ENCODE data around the gene KCNH2.

Gene KCNH2

GRCh38 chr7:151006590-151007300, 28.6 kb upstream of the KCNH2 start:
- TF ChIP-seq CTCF (conservative IDR thresholded peaks at IDR 0.05; ENCODE audit: low read depth, low read length) = no peak
- DNase-seq (ENCODE audit: low read depth) = no peak
- no peak overlapping the region for H3K4me3 ChIP-seq (ENCODE audit: low read length)

GRCh38 chr7:151005566-151005965, 27.4 kb upstream of the KCNH2 start:
- TF ChIP-seq CTCF (conservative IDR thresholded peaks at IDR 0.05; ENCODE audit: low read depth, low read length) = no peak
- no peak for DNase-seq (ENCODE audit: low read depth)

GRCh38 chr7:151003572-151003971, 25.5 kb upstream of the KCNH2 start:
- TF ChIP-seq CTCF (conservative IDR thresholded peaks at IDR 0.05; ENCODE audit: low read depth, low read length) = no peak
- no peak overlapping the region for H3K4me3 ChIP-seq (ENCODE audit: low read length)
- no peak for DNase-seq (ENCODE audit: low read depth)

More at GRCh38 chr7:151005566-151005965, 27.4 kb upstream of the KCNH2 start:
- H3K4me3 ChIP-seq (ENCODE audit: low read length) = no peak overlapping the region

GRCh38 chr7:151001546-151001945, 23.4 kb upstream of the KCNH2 start:
- DNase-seq (ENCODE audit: low read depth) = no peak
- TF ChIP-seq CTCF (conservative IDR thresholded peaks at IDR 0.05; ENCODE audit: low read depth, low read length) = no peak
- H3K4me3 ChIP-seq (ENCODE audit: low read length) = no peak overlapping the region

GRCh38 chr7:151000897-151001495, 22.9 kb upstream of the KCNH2 start:
- H3K4me3 ChIP-seq (ENCODE audit: low read length) = no peak overlapping the region
- no peak for TF ChIP-seq CTCF (conservative IDR thresholded peaks at IDR 0.05; ENCODE audit: low read depth, low read length)
- no peak for DNase-seq (ENCODE audit: low read depth)

GRCh38 chr7:150999497-151000230, 21.5 kb upstream of the KCNH2 start:
- no peak overlapping the region for H3K4me3 ChIP-seq (ENCODE audit: low read length)
- DNase-seq (ENCODE audit: low read depth) = no peak
- TF ChIP-seq CTCF (conservative IDR thresholded peaks at IDR 0.05; ENCODE audit: low read depth, low read length) = no peak
